Adrenal gland (tissue), 5 donors: ENCODE data around the gene CAMK4.
"Not testable (repeated sequence)": the region's sequence is repeated elsewhere in the genome, so short reads cannot be mapped to it uniquely, and the experiment has no call there.

Experiments
- CTCF ChIP-seq, 6 experiments: fragments of 450-650 bp in 4 of 6; fragments of 200-600 bp in 2 of 6; sonication (generic) in 1 of 6; IDR thresholded peaks; 1 replicate in 5 of 6; 2 replicates in 1 of 6; pipeline versions ENCODE4 v1.5.1 to v1.8.0; 2016 to 2021; ENCODE audit warnings: antibody characterized with exemption in 6 of 6, mild to moderate bottlenecking in 2 of 6, moderate library complexity in 1 of 6
- POLR2A ChIP-seq, 2 donors: fragments of 450-650 bp; IDR thresholded peaks; one replicate each; pipeline ENCODE4 v1.6.1; 2017; ENCODE audit warnings: antibody characterized with exemption in 2 of 2, mild to moderate bottlenecking in 2 of 2, moderate library complexity in 1 of 2
- donor health status: DM: no; HTN: no; CAD: no.

GRCh38 chr5:111257610-111258009, 33.4 kb downstream of the CAMK4 start:
- not testable (repeated sequence) for TF ChIP-seq CTCF, POLR2A (IDR thresholded peaks at IDR 0.05)
